GM18907 (cell line): ENCODE measurements around the gene RNF32.
"Not testable (repeated sequence)": the region's sequence is repeated elsewhere in the genome, so short reads cannot be mapped to it uniquely, and the experiment has no call there.

Experiments used
- ATAC-seq: cut with Tn5 transposase; IDR thresholded peaks from one replicate; pipeline ENCODE4 v1.9.1; 2021; ENCODE audit warnings: mild to moderate bottlenecking, moderate library complexity; ENCODE audit not compliant: unreplicated experiment

Gene RNF32

DNA sequence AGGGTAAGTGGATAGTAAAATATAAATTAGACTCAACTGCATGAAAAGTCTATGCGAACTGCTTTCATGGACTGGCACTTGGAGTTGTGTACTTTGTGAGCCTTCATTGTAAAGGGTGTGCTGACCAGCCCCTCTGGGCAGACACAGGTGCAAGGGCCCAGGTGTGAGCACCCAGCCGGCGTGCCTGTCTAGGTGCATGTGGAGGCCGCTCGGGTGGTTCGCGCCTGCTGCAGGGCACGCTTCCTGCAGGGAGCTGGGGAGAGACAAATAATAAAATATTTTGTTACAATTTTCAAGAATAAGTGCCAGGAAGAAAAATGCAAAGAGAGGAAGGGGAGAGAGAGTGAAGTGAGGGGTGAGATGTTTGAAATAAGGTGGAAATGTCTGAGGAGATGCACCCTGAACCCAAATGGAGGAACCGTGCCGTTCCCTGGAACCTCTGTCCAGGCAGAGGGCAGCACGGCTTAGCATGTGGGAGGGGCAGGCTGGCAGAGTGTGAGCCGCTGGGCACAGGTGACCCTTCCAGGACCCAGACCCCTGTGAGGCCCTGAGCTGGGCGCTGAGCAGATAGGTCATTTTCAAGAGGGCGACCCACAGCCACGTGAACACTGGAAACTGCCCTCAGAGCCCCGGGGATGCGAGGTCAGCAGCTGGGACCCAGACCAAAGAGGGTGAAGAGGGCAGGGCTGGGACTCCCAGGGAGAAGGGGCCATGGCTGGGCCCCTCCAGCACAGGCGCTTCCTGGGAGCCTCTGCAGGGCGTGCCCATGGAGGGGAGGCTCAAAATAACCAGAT, 28.7 kb downstream of the RNF32 start:
- ATAC-seq = no peak

- ATAC-seq = no peak
These were observed 32.9 kb downstream of the RNF32 start for GRCh38 chr7:156673454-156673853.

- no peak for ATAC-seq
These were observed 33.3 kb downstream of the RNF32 start for GRCh38 chr7:156673902-156674301.

DNA sequence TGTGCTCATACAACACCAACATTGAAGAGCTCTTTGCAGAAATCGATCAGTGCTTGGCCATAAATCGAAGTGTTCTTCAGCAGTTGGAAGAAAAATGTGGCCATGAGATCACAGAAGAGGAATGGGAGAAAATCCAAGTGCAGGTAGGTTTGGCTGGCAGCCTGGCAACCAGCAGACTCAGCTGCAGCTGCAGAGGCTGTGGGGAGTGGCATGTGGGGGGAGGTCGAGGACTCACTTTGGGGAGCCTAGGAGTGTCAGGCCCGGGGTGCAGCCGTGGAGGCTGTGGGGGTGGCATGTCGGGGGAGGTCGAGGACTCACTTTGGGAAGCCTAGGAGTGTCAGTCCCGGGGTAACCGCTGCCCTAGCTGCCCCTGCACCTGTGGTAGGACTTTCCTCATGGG, 35.1 kb downstream of the RNF32 start:
- no peak for ATAC-seq

GRCh38 chr7:156676263-156676662, 35.7 kb downstream of the RNF32 start:
- no peak for ATAC-seq

DNA sequence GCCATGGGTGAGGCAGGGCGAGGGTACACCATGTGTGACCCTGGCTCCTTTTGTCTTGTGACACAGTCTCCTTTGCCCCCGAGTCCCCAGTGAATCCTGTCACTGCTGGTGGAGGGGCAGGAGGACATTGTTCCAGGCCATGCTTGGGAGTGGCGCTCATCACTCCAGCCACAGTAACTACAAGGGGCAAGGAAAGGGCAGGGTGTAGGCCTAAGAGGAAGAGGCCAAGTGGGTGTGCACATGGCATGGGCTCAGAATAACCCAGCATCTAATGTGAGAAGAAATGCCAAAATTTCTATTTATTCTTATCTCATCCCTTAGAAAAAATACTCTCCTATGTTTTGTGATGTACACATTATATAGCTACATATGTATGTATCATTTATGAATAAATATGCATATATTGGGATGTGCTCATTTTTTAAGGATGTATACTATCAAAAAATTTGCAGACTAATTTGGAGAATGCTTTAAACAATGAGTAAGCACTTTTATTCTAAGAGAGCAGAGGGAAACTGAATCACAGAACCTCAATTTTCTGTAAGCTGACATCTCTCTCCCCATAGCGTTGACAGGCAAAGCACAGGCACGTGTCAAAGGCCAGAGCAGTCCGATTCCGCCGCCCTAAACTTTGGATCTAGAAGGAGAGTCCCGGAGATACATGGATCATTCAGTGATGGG, 36.9 kb downstream of the RNF32 start:
- ATAC-seq = no peak

DNA sequence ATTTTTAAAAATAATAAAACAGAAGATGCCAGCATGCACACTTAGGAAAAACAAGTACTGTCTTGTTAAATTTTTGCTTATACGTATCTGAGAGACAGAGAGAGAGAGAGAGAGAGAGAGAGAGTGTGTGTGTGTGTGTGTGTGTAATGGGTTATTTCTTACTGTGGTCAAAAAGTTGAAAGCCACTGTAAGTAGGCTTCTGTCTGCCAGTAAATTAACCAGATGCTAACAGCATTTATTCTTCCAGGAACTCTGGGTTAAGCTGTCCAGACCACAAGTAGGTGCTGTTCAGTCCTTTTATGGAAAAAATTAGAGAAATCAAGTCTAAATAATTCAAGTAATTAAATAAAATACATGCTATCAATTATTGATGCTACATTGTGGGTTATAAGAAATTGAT, 39.7 kb downstream of the RNF32 start:
- no peak for ATAC-seq

DNA sequence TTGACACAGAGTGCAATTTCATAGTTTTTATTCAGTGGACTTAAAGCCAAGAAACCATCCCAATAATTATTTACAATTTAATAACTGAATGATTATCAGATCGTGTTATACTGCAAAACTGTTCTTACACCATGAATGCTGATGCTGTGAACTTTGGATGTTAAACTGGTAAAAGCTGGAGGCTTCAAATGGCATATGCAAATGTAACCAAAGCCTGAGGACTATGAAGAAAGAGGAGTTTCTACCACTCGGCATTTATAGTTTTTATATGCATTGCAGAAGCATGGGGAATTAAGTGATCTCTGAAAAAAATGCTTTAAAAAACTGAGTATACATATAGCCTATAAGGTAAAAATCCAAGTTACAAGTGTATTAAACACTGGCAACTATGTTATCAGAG, 42.4 kb downstream of the RNF32 start:
- ATAC-seq = no peak

DNA sequence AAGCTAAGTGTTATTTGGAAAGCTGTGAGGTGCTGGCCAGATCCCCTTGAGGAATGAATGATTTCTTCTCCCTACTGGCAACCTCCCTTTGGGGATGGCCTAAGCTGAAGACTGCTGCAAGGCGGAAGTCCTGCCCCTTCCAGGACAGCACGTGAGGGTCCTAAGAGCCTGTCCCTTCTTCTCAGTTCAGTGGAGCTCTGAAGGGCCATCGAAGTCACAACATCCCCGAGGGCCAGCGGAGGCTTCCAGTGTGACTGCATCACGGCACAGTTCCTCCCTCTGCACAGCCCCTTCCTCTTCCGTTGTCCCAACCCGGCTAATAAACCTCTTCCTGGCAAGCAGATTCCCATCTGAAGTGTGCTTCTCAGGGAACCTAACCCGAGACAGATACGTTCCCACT, 43.7 kb downstream of the RNF32 start:
- ATAC-seq = no peak

DNA sequence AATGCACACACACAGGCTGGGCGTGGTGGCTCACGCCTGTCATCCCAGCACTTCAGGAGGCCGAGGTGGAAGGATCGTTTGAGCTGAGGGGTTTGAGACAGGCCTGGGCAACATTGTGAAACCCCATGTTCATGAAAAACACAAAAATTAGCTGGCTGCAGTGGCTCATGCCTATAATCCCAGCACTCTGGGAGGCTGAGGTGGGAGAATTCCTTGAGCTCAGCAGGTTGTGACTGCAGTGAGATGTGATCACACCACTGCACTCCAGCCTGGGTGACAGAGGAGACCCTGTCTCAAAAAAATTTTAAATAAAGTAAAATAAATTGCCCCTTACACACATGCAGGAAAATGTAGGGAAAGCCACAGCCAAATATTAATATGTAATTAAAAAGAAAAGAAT, 44.1 kb downstream of the RNF32 start:
- ATAC-seq = no peak

GRCh38 chr7:156691764-156692163, 51.2 kb downstream of the RNF32 start:
- no peak for ATAC-seq

GRCh38 chr7:156692849-156693248, 52.3 kb downstream of the RNF32 start:
- no peak for ATAC-seq

- ATAC-seq = no peak
These were observed 53.1 kb downstream of the RNF32 start for GRCh38 chr7:156693627-156694026.

DNA sequence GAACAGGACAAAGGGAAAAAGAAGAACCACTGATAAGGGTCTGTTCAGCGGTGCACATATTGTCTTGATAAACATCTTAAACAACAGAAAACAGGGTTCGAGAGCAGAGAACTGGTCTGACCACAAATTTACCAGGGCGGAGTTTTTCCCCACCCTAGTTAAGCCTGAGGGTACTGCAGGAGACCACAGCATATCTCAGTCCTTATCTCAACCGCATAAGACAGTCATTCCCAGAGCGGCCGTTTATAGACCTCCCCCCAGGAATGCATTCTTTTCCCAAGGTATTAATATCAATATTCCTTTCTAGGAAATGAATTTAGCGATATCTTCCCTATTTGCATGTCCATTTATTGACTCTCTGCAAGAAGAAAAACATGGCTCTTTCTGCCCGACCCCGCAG, 56.7 kb downstream of the RNF32 start:
- ATAC-seq = not testable (repeated sequence)

DNA sequence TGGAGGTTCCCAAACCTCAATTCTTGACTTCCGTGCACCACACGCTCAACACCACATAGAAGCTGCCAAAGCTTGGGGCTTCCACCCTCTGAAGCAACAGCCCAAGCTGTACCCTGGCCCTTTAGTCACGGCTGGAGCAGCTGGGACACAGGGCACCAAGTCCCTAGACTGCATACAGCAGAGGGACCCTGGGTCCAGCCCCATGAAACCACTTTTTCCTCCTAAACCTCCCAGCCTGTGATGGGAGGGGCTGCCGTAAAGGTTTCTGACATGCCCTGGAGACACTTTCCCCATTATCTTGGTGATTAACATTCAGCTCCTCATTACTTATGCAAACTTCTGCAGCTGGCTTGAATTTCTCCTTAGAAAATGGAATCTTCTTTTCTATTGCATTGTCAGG, 57.9 kb downstream of the RNF32 start:
- ATAC-seq = not testable (repeated sequence)

GRCh38 chr7:156701787-156702186, 61.2 kb downstream of the RNF32 start:
- not testable (repeated sequence) for ATAC-seq

GRCh38 chr7:156702399-156702798, 61.8 kb downstream of the RNF32 start:
- no peak for ATAC-seq

DNA sequence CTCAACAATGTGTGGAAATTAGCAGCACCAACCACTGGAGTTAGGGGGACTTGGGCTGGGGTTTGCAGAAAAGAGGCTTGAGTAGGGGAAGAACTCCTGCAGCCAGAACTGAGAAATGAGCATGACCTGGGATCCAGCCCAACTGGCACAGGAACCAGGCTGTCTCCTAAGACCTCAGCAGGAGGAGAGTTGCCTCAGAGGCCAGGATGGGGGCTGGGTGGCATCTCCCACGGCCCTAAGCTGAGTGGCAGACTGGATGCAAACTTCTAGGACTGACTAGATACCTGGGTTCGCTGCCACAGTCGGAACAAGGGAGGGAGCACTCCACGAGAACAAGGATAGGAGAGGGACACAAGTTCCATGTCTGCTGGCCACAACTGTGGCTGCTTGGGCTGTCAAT, 62.6 kb downstream of the RNF32 start:
- ATAC-seq = no peak

GRCh38 chr7:156703773-156704482, 63.4 kb downstream of the RNF32 start:
- no peak for ATAC-seq

GRCh38 chr7:156722043-156722826, 81.7 kb downstream of the RNF32 start:
- ATAC-seq = no peak

- ATAC-seq = no peak
These were observed 84.5 kb downstream of the RNF32 start for GRCh38 chr7:156725073-156725472.
